Right ventricle myocardium superior (tissue), 1 donor: ENCODE data around the gene FOXN4. TPM values are rescaled to one million over a fixed set of nuclear protein-coding genes. Genes with fewer than 3 reads are reported as not detected.

Source experiments
- ATAC-seq: fragments of 200-7000 bp; cut with Tn5 transposase; one replicate; pipeline ENCODE4 v1.9.1; 2020; ENCODE audit warnings: mild to moderate bottlenecking; ENCODE audit not compliant: poor library complexity
- DNase-seq: peaks from one replicate; pipeline ENCODE4 v3.0.0-alpha.2; 2020
- intact Hi-C: fragments of 100-400 bp; cut with DNase I; formaldehyde crosslinking; loops from one replicate; pipeline ENCODE4 v1.11.2; 2022
- total RNA-seq: library from RNA; stranded (reverse); fragmentation: NEBNext Ultra II Directional; extraction: Animal tissue kit (Norgen Biotek cat#: 25700); gene quantifications from one replicate; pipeline ENCODE4 v1.2.1, GENCODE V29; 2021
- donor health status: DM: no; HTN: yes; CAD: no; lungs with severe emphysema.

Gene FOXN4
- total RNA-seq, 1 donor from 2014 or later, result not detected

GRCh38 chr12:109241936-109242335 is 67.1 kb downstream of the FOXN4 start:
- ATAC-seq (no peak), DNase-seq (no peak)
- intact Hi-C loops, result no loop called here

- no peak for ATAC-seq
- intact Hi-C loops, result no loop called here
- DNase-seq, result no peak
Measured at GRCh38 chr12:109240365-109240764, 68.7 kb downstream of the FOXN4 start.

- DNase-seq, result no peak
Measured at GRCh38 chr12:109239691-109240090, 69.4 kb downstream of the FOXN4 start.

GRCh38 chr12:109239179-109239578 is 69.9 kb downstream of the FOXN4 start:
- ATAC-seq, result no peak
- no peak for DNase-seq
- intact Hi-C loops, result no loop called here

More at GRCh38 chr12:109239691-109240090, 69.4 kb downstream of the FOXN4 start:
- peak; percentile 9 for ATAC-seq
- intact Hi-C loops, result no loop called here

- intact Hi-C loops, result no loop called here
- DNase-seq, result no peak
- ATAC-seq, result no peak
Measured at GRCh38 chr12:109236257-109236656, 72.8 kb downstream of the FOXN4 start.

GRCh38 chr12:109234012-109234411 is 75.1 kb downstream of the FOXN4 start:
- intact Hi-C loops, result no loop called here

GRCh38 chr12:109232731-109233130 is 76.4 kb downstream of the FOXN4 start:
- DNase-seq (no peak), ATAC-seq (no peak)
- intact Hi-C loops, result no loop called here

More at GRCh38 chr12:109234012-109234411, 75.1 kb downstream of the FOXN4 start:
- DNase-seq (no peak), ATAC-seq (no peak)

GRCh38 chr12:109230193-109230592 is 78.9 kb downstream of the FOXN4 start:
- ATAC-seq (no peak), DNase-seq (no peak)
- intact Hi-C loops, result no loop called here

- no peak for ATAC-seq
- no peak for DNase-seq
- intact Hi-C loops, result no loop called here
Measured at GRCh38 chr12:109228664-109229063, 80.4 kb downstream of the FOXN4 start.

Other genes starting within 250 kb of the FOXN4 start
- gene ALKBH2, start 215.8 kb downstream of the FOXN4 start, total RNA-seq, result 7.2 TPM
- gene UNG, start 211.7 kb downstream of the FOXN4 start, total RNA-seq, result 24.8 TPM
- 167 TPM for gene ACACB, start 192.7 kb downstream of the FOXN4 start, total RNA-seq
- gene MYO1H, start 38.6 kb upstream of the FOXN4 start, total RNA-seq, result 0.78 TPM
- 27.1 TPM for gene KCTD10, start 168.0 kb upstream of the FOXN4 start, total RNA-seq
- 50.9 TPM for gene UBE3B, start 168.3 kb upstream of the FOXN4 start, total RNA-seq